ENCODE measurements around the gene KANSL1.

The KANSL1 gene

DNA sequence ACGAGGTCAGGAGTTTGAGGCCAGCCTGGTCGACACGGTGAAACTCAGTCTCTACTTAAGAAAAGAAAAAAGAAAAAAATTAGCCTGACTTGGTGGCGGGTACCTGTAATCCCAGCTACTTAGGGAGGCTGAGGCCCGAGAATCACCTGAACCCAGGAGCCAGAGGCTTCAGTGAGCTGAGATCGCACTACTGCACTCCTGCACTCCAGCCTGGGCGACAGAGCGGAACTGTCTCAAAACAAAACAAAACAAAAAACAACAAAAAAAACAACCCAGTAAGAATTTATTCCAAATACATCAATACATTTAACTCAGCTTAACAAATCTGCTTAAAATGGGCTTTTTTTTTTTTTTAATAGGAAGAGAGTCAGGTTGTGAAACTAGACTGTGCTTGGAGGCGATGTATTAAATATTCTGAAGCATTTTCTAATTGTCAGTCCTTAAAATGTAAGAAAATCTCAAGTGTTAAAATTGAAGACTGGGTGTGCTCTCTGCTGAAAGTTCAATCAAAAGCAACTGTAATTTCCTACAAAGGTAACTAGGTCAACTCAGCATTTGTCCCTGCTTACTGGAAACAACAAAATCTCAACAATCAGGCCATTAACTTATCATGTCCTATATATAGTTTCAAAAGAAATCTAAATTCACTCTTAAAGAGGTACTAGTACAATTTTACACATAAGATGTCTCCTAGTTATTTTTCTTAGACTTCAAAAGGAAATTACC, 23.2 kb downstream of the KANSL1 start:
- DNase-seq (ENCODE audit: low spot score): no peak

DNA sequence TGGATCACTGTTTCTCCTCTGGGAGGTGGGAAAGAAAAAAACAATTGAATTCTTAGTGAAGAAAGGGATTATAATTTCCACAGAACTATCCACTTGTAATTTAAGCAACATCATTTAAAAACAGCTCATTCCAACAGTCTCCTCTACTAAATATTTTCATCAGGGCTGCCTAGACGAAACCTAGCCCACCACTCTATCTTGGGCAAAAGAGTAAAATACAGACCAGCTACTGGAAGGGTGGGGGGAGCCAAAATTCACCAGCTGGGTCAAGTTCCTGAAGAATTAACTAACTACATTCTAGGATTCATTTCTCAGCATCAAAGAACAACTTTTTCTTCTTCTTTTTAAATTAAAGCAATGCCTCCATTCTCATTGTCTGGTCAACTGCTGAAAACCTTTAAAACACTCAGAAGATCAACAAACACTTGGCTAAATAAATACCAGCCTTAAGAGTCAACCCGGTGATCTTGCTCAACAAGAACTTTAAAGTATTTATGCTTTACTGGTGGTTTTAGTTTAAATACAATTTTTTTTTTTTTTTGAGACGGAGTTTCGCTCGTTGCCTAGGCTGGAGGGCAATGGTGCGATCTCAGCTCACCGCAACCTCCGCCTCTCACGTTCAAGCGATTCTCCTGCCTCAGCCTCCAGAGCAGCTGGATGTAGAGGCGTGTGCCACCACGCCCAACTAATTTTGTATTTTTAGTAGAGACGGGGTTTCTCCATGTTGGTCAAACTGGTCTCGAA, 25.2 kb downstream of the KANSL1 start:
- no peak for DNase-seq (ENCODE audit: low spot score)

DNA sequence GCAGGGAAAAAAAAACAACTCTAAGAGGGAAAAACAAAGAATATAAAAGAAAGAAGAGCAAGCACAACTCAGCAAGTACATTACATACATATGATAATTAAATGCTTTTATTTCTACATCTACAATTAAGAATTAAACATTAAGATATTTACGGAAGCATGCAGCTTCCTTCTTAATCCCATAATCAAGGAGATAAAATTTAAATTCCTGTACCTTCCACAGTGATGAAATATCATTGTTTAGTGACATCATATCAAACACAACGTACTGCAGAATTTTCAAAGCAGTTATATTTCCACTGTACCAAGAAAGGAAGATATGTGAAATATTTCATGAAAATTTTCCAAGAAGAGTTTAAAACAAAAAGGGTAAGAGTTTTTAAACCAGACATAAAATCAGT, 26.0 kb downstream of the KANSL1 start:
- no peak for DNase-seq (ENCODE audit: low spot score)

DNA sequence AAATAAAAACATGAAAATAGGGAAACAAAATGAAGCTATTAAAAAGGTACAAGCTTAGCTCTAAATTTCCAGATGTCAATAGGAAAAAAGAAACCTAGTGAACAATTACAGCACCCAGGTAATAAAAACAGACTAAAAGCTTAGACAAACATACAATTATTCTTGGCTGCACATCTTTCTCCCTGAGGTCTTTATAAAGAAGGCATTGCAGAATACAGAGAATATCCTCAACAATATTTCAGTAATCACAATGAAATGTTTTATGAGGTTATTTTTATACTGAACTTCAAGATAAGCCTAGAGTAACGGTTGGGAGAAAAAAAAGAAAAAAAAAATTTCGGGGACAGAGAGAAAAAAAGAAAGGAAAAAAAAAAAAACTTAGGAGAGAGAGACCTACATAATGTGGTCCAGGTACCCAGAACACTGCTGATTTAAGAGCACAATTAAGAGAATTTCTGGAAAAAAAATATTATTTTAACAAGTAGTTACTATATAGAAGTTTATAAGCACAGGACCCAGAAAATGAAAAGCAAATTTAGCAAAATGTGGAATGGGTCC, 26.5 kb downstream of the KANSL1 start:
- DNase-seq (ENCODE audit: low spot score): no peak

DNA sequence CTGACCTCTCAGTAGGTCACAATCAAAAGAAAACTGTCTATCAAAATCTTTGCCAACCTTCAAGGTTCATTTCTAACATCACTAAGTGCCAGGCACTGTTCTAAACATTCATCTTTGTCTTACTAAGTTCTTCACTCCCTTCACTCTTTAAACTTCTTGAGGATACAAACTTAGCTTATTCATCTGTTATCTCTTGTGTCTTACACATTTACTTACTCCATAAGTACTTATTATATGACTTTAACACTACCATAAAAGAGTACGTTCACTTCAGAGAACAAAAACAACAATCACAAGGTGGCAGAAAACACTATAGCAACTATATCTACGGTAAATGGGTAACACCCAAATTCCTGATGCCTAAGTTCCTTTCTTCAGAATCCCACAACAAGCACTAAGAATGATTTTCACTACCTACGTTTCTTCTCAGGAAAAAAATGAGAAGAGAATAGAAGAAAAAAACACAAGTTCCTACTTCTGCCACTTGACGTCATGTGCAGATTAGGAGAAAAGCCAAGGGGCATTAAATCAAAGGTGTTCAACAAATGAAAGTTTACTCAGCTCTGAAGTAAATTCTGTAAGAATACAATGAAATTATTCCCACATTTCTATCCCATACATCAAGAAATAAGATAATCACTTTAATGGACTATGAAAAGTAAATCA, 29.2 kb downstream of the KANSL1 start:
- no peak for DNase-seq (ENCODE audit: low spot score)

DNA sequence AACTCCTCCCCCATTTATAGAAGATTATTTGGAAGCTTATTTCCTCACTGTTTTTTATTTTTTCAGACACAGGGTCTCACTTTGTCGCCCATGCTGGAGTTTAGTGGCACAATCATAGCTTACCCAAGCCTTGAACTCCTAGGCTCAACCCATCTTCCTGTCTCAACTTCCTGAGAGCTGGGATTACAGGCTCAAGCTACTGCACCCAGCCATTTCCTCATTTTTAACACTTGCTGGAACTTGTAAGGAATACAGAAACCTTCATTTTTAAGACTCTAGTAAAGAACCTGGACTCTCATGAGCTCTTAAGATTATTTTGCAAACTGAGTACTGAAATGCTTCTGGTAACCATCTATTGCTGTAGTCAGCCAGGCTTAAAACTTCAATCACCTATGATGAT, 29.9 kb downstream of the KANSL1 start:
- no peak for DNase-seq (ENCODE audit: low spot score)

DNA sequence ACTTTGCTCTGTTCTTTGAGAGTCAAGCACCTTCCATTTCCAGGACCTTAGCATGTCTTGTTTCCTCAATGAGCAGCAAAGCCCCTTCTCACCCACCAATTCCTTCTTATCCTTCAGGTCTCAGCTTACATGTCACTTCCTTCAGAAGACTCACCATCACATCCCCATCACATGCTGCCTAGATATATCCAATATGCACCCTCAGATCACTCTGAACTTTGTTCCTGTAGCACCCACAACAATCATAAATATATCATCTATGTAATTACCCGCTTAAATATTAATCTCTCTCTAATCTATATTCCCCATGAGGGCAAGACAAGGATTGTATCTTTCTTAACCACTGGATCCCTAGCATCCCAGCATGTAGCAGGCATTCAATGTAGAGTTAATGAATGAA, 30.4 kb downstream of the KANSL1 start:
- DNase-seq (ENCODE audit: low spot score): no peak

DNA sequence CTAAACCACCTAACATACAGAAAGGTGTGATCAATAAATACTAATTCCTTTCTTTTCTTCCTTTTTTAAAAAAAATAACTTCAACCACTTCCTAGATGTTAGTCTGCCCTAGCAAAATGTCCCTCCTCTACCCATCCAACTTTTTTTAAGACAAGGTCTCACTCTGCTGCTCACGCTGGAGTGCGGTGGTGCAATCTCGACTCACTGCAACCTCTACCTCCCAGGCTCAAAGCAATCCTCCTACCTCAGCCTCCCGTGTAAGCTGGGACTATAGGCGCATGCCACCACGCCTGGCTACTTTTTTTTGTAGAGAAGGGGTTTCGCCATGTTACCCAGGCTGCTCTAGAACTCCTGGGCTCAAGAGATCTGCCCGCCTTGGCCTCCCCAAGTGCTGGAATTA, 33.1 kb downstream of the KANSL1 start:
- DNase-seq (ENCODE audit: low spot score): no peak

DNA sequence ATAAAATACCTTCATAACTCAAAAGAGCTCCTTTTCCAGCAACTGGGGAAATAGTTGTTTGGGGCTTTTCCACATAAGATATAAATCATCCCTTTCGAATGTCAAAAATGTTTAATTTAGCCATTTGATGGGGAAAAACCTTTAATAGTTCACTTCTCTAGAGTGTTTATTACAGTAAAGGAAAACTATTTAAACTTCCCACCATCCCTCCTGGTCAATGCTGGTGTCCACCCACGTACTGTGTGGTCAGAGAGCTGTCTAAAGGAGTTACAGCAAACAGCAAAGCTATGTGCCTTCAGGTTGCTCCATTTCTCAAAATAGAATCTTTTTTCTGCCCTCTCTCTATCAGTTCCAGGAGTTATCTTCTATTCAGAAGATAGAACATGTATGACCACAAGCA, 33.5 kb downstream of the KANSL1 start:
- DNase-seq (ENCODE audit: low spot score): no peak

DNA sequence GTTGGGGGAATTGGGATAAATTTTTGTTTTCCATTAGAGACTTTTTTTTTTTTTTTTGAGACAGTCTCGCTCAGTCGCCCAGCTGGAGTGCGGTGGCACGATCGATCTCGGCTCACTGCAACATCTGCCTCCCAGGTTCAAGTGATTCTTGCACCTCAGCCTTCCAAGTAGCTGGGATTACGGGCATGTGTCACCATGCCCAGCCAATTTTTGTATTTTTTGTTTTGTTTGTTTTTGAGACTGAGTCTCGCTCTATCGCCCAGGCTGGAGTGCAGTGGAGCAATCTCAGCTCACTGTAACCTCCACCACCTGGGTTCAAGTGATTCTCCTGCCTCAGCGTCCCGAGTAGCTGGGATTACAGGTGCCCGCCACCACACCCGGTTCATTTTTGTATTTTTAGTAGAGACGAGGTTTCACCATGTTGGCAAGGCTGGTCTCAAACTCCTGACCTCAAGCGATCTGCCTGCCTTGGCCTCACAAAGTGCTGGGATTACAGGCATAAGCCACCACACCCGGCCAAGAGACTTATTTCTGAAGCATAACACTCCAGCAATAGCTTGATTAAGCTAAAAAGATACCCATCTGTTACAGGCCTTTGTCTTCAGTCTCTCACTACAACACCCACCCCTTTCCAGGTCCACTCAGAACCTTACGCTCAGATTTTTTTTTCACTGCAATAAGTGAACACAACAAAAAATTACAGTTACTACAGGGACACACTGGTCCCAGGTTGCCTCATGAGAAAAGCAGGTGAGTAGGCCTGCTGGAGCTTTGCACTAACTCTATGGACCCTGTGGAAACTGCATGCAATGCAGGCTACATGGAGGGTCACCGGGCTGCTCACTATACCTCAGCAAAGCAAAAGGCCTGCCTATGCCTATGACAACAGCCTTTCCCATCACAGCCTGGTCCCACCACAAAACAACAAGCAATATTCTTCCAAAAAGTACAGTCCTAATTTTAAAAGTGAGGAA, 34.6 kb downstream of the KANSL1 start:
- DNase-seq (ENCODE audit: low spot score): no peak

DNA sequence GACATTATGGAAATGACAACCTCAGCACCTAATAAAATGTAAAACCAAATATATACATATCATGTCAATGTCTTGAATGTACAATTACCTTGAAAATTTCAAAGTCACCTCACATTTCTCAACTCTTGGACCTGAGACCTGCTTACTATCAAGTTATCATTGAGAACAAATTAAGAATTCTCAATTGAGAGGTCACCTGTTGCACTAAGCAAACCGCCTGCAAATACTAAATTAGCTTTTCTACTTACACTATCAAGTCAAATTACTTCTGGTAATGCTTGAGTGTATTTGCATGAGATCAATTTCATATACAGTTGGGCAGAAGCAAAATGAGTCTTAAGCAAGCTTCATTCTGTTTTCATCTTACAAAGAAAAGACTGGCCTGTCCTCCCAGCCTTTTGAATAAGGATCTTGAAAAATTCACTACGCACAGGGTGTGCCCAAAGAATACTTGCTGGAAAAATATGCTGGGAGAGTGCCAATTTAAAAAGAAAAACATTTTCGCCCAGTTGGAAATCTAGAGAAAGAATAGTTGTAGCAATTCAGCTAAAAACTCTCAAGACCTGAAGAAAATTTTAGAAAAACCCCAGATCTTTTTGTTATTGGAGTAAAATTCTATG, 35.7 kb downstream of the KANSL1 start:
- no peak for DNase-seq (ENCODE audit: low spot score)

DNA sequence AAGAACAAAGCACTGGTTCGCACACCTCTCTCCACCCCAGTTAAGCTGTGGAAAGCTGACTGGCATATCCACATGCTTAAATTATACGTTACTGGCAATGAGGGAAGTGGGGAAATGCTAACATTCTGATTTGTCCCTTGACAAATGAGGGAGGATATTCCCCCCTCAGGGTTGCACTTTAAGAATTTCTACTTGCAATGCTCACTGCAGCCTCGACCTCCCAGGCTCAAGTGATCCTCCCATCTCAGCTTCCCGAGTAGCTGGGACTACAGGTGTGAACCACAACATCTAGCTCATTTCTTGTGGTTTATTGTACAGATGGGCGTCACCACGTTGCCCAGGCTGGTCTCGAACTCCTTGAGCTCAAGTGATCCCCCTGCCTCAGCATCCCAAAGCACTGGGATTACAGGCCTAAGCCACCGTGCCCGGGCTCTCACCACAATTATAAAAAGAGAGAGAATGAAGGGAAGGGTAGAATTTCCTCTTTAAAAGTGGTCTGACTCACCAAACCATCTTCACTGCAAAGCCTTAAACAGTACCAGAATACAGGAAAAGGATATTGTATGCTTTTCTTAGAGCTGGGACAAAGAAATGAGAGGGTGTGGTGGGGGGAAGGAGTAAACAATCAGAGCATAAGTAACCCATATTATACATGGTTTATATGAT, 38.9 kb downstream of the KANSL1 start:
- no peak for DNase-seq (ENCODE audit: low spot score)

DNA sequence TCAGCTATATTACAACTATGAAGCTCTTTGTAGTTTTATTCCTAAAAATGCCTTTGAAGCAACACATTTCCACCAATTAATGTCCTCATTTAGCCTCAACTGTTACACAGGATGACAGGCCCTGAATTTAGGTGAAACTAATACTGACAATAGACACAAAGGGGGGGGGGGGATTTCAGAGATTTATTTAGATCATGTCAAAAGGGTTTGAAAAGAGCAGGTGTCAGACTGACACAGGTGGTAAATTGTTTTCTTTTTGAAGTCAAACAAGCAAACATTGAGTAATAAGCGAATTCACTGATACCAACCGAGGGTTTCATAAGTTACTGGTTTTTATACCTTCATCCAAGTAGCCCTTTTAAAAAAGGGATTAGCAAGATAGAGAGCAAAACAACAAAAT, 40.8 kb downstream of the KANSL1 start:
- no peak for DNase-seq (ENCODE audit: low spot score)

DNA sequence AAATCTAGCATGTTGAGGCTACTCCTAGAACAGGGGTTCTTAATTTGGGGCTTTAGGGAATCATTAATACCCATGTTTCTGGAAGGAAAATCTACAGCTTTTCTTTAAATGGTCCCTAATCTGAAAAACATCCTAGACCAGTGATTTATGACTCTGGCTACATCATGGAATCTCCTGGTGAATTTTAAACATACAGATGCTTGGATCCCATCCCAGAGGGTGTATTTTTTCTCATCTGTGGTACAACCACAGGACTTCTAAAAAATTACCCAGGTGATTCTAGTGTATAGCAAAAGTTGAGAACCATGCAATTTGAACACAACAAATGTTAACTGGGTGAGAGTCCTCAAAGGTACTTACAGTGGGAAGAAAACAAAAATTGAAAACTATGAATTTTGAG, 41.5 kb downstream of the KANSL1 start:
- DNase-seq (ENCODE audit: low spot score): no peak

DNA sequence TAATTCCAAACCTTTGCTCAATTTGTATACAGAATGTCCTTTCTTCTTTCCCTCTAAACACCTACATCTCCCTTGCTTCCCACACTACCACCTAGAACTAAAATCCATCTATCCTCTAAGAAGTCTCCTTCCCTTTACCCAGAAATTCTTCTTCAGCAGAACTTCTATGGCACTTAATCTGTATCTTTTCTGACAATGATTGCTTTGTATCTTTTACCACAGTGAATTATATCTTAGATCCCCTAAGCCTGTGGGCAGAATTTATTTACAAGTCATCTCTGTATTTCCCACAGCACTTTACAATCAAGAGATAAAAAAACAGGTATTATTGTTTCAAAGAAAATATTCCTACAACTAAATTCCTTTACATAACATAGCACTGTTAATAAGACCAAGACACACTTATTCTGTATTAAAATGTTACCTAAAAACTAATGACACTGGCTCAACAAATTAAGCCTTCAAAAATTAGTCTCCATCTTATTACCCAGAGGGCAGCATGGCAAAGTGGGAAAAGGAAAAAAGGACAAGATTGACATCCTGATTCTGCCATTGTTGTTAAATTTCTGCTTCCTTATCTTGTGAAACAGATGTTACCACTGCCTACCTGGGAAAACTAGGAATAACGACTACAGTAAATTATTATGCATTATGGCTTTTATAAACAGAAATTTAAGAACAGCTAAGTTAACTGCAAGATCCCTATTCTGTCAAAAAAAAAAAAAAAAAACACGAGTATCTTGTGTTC, 42.8 kb downstream of the KANSL1 start:
- no peak for DNase-seq (ENCODE audit: low spot score)

DNA sequence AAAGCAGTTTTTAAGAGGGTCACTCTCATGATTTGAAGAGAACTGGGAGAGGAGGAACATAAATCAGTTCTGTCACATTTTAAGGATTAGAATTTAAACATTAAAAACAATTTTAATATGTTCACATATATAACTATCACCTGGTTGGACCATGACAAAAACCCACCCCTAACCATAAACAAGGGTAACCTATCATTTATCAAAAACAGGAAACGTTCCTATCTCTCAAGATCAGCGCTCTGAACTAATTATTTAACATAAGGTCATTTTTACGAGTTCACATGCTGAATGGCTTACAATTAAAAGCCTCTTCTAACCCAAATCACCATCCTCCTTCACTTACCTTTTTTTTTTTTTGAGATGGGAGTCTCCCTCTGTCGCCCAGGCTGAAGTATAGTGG, 45.0 kb downstream of the KANSL1 start:
- DNase-seq (ENCODE audit: low spot score): no peak

DNA sequence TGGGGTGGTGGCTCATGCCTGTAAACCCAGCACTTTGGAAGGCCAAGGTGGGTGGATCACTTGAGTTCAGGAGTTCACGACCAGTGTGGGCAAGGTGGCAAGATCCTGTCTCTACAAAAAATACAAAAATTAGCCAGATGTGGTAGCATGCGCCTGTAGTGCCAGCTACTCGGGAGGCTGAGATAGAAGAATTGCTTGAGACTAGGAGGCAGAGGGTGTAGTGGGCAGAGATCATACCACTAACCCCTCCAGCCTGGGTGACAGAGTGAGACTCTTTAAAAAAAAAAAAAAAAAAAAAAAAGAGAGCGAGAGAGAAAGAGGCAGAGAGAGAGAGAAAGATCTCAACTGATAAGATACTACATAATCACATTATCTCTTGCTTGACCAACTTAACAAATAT, 45.9 kb downstream of the KANSL1 start:
- no peak for DNase-seq (ENCODE audit: low spot score)

DNA sequence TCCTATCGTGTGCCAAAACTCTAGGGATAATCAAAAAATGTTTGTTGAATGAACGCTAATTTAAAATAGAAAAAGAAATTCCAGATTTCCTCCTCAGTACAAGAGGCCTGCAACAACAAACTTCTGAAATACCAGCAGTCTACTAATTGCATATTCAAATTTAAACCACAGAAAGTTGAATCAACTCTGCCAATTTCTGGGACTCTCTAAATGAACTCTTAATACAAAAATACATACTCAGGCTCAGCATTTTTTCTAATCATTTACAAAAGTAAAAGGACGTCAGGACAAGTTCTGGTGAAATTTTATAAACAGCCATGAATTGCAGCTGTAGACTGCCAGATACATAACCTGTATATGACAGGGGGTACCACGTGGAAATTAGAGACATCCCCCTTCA, 49.0 kb downstream of the KANSL1 start:
- no peak for DNase-seq (ENCODE audit: low spot score)

DNA sequence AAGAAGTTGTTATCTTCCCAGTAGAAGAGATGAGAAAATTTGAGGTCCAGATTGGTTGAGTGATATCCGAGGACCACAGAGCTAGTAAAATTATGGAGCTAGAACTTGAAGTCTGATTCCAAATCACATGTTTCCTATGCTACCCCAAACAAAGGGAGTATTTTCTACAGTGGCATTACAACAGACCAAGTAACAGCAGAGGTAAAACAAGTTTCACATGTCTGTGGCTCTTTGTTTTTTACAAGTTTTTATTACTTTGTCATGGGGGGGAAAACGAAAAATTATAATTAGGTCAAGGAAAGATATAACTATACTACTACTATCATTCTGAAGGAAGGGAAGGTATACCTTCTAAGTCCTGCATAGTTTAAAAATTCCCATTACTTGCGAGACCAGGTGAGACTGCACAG, 49.4 kb downstream of the KANSL1 start:
- no peak for DNase-seq (ENCODE audit: low spot score)

DNA sequence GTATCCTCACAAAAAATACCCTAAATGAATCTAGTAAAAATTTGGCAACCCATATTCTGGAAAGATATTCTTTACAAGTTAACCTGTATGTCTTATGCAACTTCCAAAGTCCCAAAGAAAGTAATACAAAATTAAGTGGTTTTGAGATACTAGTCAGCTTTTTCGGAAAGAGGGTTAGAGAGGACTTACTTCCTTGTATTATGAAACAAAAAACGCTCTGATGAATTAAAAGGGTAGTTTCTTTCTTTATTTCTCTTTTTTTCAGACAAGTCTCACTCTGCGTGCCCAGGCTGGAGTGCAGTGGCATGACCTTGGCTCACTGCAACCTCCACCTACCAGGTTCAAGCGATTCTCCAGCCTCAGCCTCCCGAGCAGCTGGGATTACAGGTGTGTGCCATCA, 51.6 kb downstream of the KANSL1 start:
- DNase-seq (ENCODE audit: low spot score): no peak

Measured in ecto neural progenitor cell (in vitro differentiated cells).